H9 (cell line): ENCODE data around the gene RALY. TPM values are rescaled to one million over a fixed set of nuclear protein-coding genes. Genes with fewer than 3 reads are reported as not detected.

Source experiments
- DNase-seq: peaks from one replicate; pipeline ENCODE4 v3.0.0-alpha.2; 2017
- H2AFZ ChIP-seq: one replicate; pipeline ENCODE4 v1.6.1; 2013; ENCODE audit warnings: mild to moderate bottlenecking, low read length, control low read depth, moderate library complexity
- H2AK5ac ChIP-seq: 2 replicates; pipeline ENCODE4 v1.6.1; 2013; ENCODE audit warnings: low read length, control low read depth, mixed read lengths; ENCODE audit not compliant: insufficient read length
- H2BK120ac ChIP-seq: one replicate; pipeline ENCODE4 v1.6.1; 2013; ENCODE audit warnings: low read depth, mild to moderate bottlenecking, low read length, control low read depth, inconsistent platforms; ENCODE audit not compliant: poor library complexity, severe bottlenecking
- H2BK12ac ChIP-seq: 2 replicates; pipeline ENCODE4 v1.6.1; 2013; ENCODE audit warnings: low read length, control low read depth, mixed read lengths, low read depth; ENCODE audit not compliant: insufficient read length
- H2BK15ac ChIP-seq: 2 replicates; pipeline ENCODE4 v1.6.1; 2013; ENCODE audit warnings: low read depth, low read length, control low read depth
- H2BK20ac ChIP-seq: one replicate; pipeline ENCODE4 v1.6.1; 2013; ENCODE audit warnings: low read depth, mild to moderate bottlenecking, low read length, control low read depth, inconsistent platforms; ENCODE audit not compliant: poor library complexity, severe bottlenecking
- H2BK5ac ChIP-seq: 2 replicates; pipeline ENCODE4 v1.6.1; 2013; ENCODE audit warnings: low read length, control low read depth, mixed read lengths; ENCODE audit not compliant: insufficient read length
- H3K14ac ChIP-seq: 2 replicates; pipeline ENCODE4 v1.6.1; 2013; ENCODE audit warnings: low read length, control low read depth; ENCODE audit not compliant: insufficient read depth
- H3K18ac ChIP-seq: 2 replicates; pipeline ENCODE4 v1.6.1; 2013; ENCODE audit warnings: low read depth, mild to moderate bottlenecking, mixed read lengths, low read length, control low read depth; ENCODE audit not compliant: insufficient read length
- H3K23ac ChIP-seq: 2 replicates; pipeline ENCODE4 v1.6.1; 2013; ENCODE audit warnings: low read length, control low read depth, mixed read lengths, low read depth; ENCODE audit not compliant: insufficient read length
- H3K23me2 ChIP-seq: 2 replicates; pipeline ENCODE4 v1.6.1; 2013; ENCODE audit warnings: low read depth, mild to moderate bottlenecking, mixed read lengths, low read length, control low read depth; ENCODE audit not compliant: insufficient read length, poor library complexity, severe bottlenecking
- H3K27ac ChIP-seq: 2 replicates; pipeline ENCODE4 v1.5.1; 2013; ENCODE audit warnings: low read length, control low read depth, mixed read lengths, low read depth; ENCODE audit not compliant: insufficient read length
- H3K27me3 ChIP-seq: 2 replicates; pipeline ENCODE4 v1.6.1; 2013; ENCODE audit warnings: low read length, control low read depth, inconsistent platforms; ENCODE audit not compliant: insufficient read depth
- H3K4ac ChIP-seq: 2 replicates; pipeline ENCODE4 v1.6.1; 2013; ENCODE audit warnings: low read depth, mild to moderate bottlenecking, control low read depth, inconsistent platforms, low read length, moderate library complexity
- H3K4me1 ChIP-seq: 2 replicates; pipeline ENCODE4 v1.6.1; 2013; ENCODE audit warnings: low read length, control low read depth, inconsistent platforms; ENCODE audit not compliant: insufficient read depth
- H3K4me2 ChIP-seq: 2 replicates; pipeline ENCODE4 v1.6.1; 2013; ENCODE audit warnings: low read length, control low read depth, mixed read lengths; ENCODE audit not compliant: insufficient read length, insufficient read depth
- H3K56ac ChIP-seq: 2 replicates; pipeline ENCODE4 v1.6.1; 2013; ENCODE audit warnings: low read depth, mild to moderate bottlenecking, mixed read lengths, low read length, control low read depth; ENCODE audit not compliant: insufficient read length
- H3K79me1 ChIP-seq: 2 replicates; pipeline ENCODE4 v1.6.1; 2013; ENCODE audit warnings: low read depth, mild to moderate bottlenecking, moderate library complexity, low read length, control low read depth, inconsistent platforms; ENCODE audit not compliant: insufficient read depth, poor library complexity, severe bottlenecking
- H3K79me2 ChIP-seq: 2 replicates; pipeline ENCODE4 v1.6.1; 2013; ENCODE audit warnings: low read length, control low read depth, inconsistent platforms; ENCODE audit not compliant: insufficient read depth
- H3K9ac ChIP-seq: 2 replicates; pipeline ENCODE4 v1.6.1; 2013; ENCODE audit warnings: low read length, control low read depth, mixed read lengths; ENCODE audit not compliant: insufficient read length; ENCODE audit errors: extremely low read depth
- H3K9me3 ChIP-seq: one replicate; pipeline ENCODE4 v1.6.1; 2013; ENCODE audit warnings: low read depth, low read length, inconsistent platforms; ENCODE audit not compliant: control insufficient read depth
- H3T11ph ChIP-seq: one replicate; pipeline ENCODE4 v1.6.1; 2013; ENCODE audit warnings: mild to moderate bottlenecking, low read length, control low read depth, inconsistent platforms
- H4K20me1 ChIP-seq: one replicate; pipeline ENCODE4 v1.6.1; 2013; ENCODE audit not compliant: control insufficient read depth, insufficient read length, insufficient read depth
- H4K5ac ChIP-seq: 2 replicates; pipeline ENCODE4 v1.6.1; 2013; ENCODE audit warnings: low read depth, mild to moderate bottlenecking, mixed read lengths, low read length, control low read depth; ENCODE audit not compliant: insufficient read length
- H4K8ac ChIP-seq: replicated peaks from 2 replicates; pipeline ENCODE4 v1.6.1; 2013; ENCODE audit warnings: low read length, control low read depth, mixed read lengths, low read depth; ENCODE audit not compliant: insufficient read length
- H4K91ac ChIP-seq: 2 replicates; pipeline ENCODE4 v1.6.1; 2013; ENCODE audit warnings: low read depth, mild to moderate bottlenecking, moderate library complexity, mixed read lengths, low read length, control low read depth; ENCODE audit not compliant: insufficient read length
- H3K27ac Mint-ChIP-seq, 3 experiments: 2 replicates in 2 of 3; 3 replicates in 1 of 3; pipeline ENCODE4 v1.8.0; 2020 to 2021; ENCODE audit warnings: mixed read lengths in 3 of 3, mild to moderate bottlenecking in 1 of 3, moderate library complexity in 1 of 3
- H3K27me3 Mint-ChIP-seq: 2 replicates; pipeline ENCODE4 v1.8.0; 2021; ENCODE audit warnings: low read depth, mild to moderate bottlenecking, moderate library complexity, mixed read lengths
- H3K36me3 Mint-ChIP-seq, 3 experiments: 2 replicates in 2 of 3; 3 replicates in 1 of 3; pipeline ENCODE4 v1.8.0; 2020 to 2021; ENCODE audit warnings: low read depth in 3 of 3, mixed read lengths in 3 of 3; ENCODE audit not compliant: insufficient read depth in 1 of 3
- H3K4me1 Mint-ChIP-seq, 2 experiments: 2 replicates each; pipeline ENCODE4 v1.8.0; 2020; ENCODE audit warnings: mixed read lengths in 2 of 2
- H3K4me3 Mint-ChIP-seq, 2 experiments: 2 replicates in 1 of 2; 3 replicates in 1 of 2; pipeline ENCODE4 v1.8.0; 2020 to 2021; ENCODE audit warnings: mild to moderate bottlenecking in 2 of 2, mixed read lengths in 2 of 2, moderate library complexity in 1 of 2
- H3K9me3 Mint-ChIP-seq, 2 experiments: 2 replicates in 1 of 2; 3 replicates in 1 of 2; pipeline ENCODE4 v1.8.0; 2020; ENCODE audit warnings: mild to moderate bottlenecking in 2 of 2, mixed read lengths in 2 of 2, moderate library complexity in 1 of 2
- CTCF ChIP-seq: fragments of 200-600 bp; sonication (generic); conservative IDR thresholded peaks from 3 replicates; pipeline ENCODE4 v1.8.0; 2021; ENCODE audit warnings: antibody characterized with exemption, mild to moderate bottlenecking
- WGBS: extraction: QIAGEN DNeasy Blood & Tissue Kit; methylation state at CpG from one replicate; pipeline ENCODE4 v1.1.7; 2013; ENCODE audit warnings: missing lambda C conversion rate, low lambda C conversion rate, mixed read lengths; ENCODE audit not compliant: insufficient read length; ENCODE audit errors: extremely low coverage; 5-methylcytosine and 5-hydroxymethylcytosine counted together
- total RNA-seq: library from RNA; stranded (reverse); gene quantifications from 2 replicates; pipeline ENCODE4 v1.2.1, GENCODE V29; 2021

The RALY gene
- total RNA-seq, 1 experiment from 2014 or later = 199 TPM

DNA sequence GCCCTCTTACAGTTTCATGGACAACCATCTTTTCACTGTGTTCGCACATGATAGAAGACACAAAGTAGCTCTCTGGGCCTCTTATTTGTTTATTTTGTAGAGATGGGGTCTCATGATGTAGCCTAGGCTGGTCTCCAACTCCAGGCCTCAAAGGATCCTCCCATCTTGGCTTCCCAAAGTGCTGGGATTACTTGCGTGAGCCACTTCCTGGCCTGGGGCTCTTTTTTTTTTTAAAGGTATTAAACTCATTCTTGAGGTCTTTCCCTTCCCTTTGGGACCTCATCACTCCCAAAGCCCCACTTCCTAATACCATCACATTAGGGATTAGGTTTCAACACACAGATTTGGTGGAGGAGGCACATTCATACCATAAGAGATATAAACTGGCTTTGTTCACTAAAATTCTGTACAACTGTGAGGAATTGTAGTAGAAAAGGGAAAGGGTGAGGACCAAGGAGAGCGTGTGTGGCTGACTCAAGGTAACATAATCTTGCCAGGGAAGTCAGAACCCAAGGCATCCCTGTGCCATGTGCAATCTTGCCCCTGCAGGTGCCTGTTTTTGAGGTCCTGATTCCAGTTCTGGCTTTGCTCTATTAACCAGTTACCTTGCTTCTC, 72.9 kb downstream of the RALY start:
- Histone ChIP-seq H3T11ph (no peak overlapping the region), H2BK5ac (no peak overlapping the region), H4K91ac (no peak overlapping the region), H2BK20ac (no peak overlapping the region), H3K9me3 (no peaks in the 10 kb centered on the region), H3K9ac (no peak overlapping the region), H4K5ac (no peak overlapping the region), H3K23me2 (no peaks in the 10 kb centered on the region), H3K27ac (no peak overlapping the region), H4K20me1 (no peaks in the 10 kb centered on the region), H3K18ac (no peak overlapping the region), H3K14ac (no peak overlapping the region), H2AK5ac (no peak overlapping the region), H3K56ac (no peak overlapping the region), H3K4ac (no peak overlapping the region), H3K4me1 (no peaks in the 10 kb centered on the region), H3K4me2 (no peak overlapping the region), H4K8ac (no peak overlapping the region), H3K79me2 (no peaks in the 10 kb centered on the region; the same call in 1 of the 2 replicates), H2BK120ac (no peak overlapping the region), H3K27me3 (no peaks in the 10 kb centered on the region), H2BK15ac (no peak overlapping the region), H2BK12ac (no peak overlapping the region), H3K23ac (no peak overlapping the region), H3K79me1 (no peaks in the 10 kb centered on the region), H2AFZ (no peak overlapping the region)
- Mint-ChIP-seq H3K9me3 (no peaks in the 10 kb centered on the region), H3K27me3 (no peaks in the 10 kb centered on the region), H3K36me3 (peaks cover 0 to 7% (median 4%) of the 10 kb centered on the region in 3 experiments; a peak in 4 of 7 replicates), H3K27ac (peak overlapping the region; percentile 27 to 85 (median 45); a peak in 1 of 7 replicates), H3K4me3 (no peak overlapping the region), H3K4me1 (peaks cover 33 to 38% of the 10 kb centered on the region in 2 experiments)
- DNase-seq = no peak
- TF ChIP-seq CTCF = no peak
- WGBS = no CpG with 5 or more reads among the region's 3 CpGs
